MCF 10A (cell line): ENCODE data around the gene PLD5. TPM values are rescaled to one million over a fixed set of nuclear protein-coding genes. Genes with fewer than 3 reads are reported as not detected.
A peak's percentile ranks its signal among the peaks of the same experiment; 100 is the strongest.

Experiments
- BruUV-seq: library from RNA; stranded (reverse); fragments of 400-500 nt; replicated peaks from 2 replicates; lab custom pipeline; 2021; lab: Mats Ljungman, UMichigan
- CTCF ChIA-PET: fragments of 300-600 bp; sonication (Branson Sonifier 250); formaldehyde crosslinking; extraction: SDS; loops from one replicate; lab custom pipeline; 2021; ENCODE audit warnings: antibody characterized with exemption, inconsistent platforms; lab: Yijun Ruan, JAX
- POLR2A ChIA-PET: fragments of 300-600, 350-650 bp; sonication (Branson Sonifier 250); formaldehyde crosslinking; extraction: SDS; loops from one replicate; lab custom pipeline; 2020; ENCODE audit warnings: antibody characterized with exemption, inconsistent platforms; lab: Yijun Ruan, JAX
- DNase-seq: peaks from one replicate; pipeline ENCODE4 v3.0.0-alpha.2; 2018; ENCODE audit not compliant: unreplicated experiment
- H3K27ac Mint-ChIP-seq: one replicate; pipeline ENCODE4 v1.8.0; 2022; ENCODE audit warnings: mild to moderate bottlenecking, low read depth, mixed read lengths; ENCODE audit not compliant: unreplicated experiment
- H3K27me3 Mint-ChIP-seq: one replicate; pipeline ENCODE4 v1.8.0; 2022; ENCODE audit warnings: mixed read lengths; ENCODE audit not compliant: insufficient read depth, unreplicated experiment
- H3K36me3 Mint-ChIP-seq: one replicate; pipeline ENCODE4 v1.8.0; 2022; ENCODE audit warnings: mild to moderate bottlenecking, moderate library complexity, mixed read lengths; ENCODE audit not compliant: insufficient read depth, unreplicated experiment
- H3K4me1 Mint-ChIP-seq: one replicate; pipeline ENCODE4 v1.8.0; 2022; ENCODE audit warnings: mixed read lengths; ENCODE audit not compliant: insufficient read depth, unreplicated experiment
- H3K4me3 Mint-ChIP-seq: one replicate; pipeline ENCODE4 v1.8.0; 2022; ENCODE audit warnings: mild to moderate bottlenecking, moderate library complexity, mixed read lengths; ENCODE audit not compliant: unreplicated experiment
- H3K9me3 Mint-ChIP-seq: one replicate; pipeline ENCODE4 v1.8.0; 2022; ENCODE audit warnings: mixed read lengths; ENCODE audit not compliant: unreplicated experiment
- intact Hi-C: fragments of 100-400 bp; cut with micrococcal nuclease; formaldehyde crosslinking; loops from 2 replicates; pipeline ENCODE4 v1.14.1; 2022
- total RNA-seq: library from RNA; stranded (reverse); gene quantifications from 2 replicates; pipeline ENCODE4 v1.2.3, GENCODE V29; 2022
- TF ChIP-seq, protein P1 (sequence below): fragments of 200-600 bp; IDR thresholded peaks from one replicate; pipeline ENCODE4 v1.8.0; 2022; ENCODE audit warnings: antibody characterized with exemption, mild to moderate bottlenecking; ENCODE audit not compliant: unreplicated experiment

The PLD5 gene
- total RNA-seq, 1 experiment from 2014 or later = 18.3 TPM

DNA sequence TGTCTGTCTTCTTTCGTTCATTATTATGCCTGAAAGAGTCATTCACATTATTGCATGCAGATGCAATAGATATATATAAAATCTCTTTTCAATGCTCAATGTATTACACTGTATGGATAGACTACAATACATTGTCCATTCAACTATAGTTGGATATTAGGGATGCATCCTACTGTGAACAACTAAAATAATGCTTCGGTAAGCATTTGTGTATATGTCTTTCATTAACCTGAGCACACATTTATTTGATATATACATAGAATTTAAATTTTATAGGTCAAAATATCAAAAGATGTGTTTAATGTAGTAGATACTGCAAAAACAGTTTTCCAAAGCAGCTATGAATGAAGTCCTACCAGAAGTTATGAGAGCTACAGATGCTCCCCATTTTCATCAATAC lies 8.9 kb downstream of the PLD5 start:
- no peaks in the 10 kb centered on the region for H3K36me3 Mint-ChIP-seq
- CTCF ChIA-PET = interaction anchor here (0.6 to 0.7 kb wide), 3 partner anchors 18 to 67 kb away, joined by 3 to 4 read pairs (median 3); no protein-coding TSS in a partner anchor
- TF ChIP-seq, protein P1, sequence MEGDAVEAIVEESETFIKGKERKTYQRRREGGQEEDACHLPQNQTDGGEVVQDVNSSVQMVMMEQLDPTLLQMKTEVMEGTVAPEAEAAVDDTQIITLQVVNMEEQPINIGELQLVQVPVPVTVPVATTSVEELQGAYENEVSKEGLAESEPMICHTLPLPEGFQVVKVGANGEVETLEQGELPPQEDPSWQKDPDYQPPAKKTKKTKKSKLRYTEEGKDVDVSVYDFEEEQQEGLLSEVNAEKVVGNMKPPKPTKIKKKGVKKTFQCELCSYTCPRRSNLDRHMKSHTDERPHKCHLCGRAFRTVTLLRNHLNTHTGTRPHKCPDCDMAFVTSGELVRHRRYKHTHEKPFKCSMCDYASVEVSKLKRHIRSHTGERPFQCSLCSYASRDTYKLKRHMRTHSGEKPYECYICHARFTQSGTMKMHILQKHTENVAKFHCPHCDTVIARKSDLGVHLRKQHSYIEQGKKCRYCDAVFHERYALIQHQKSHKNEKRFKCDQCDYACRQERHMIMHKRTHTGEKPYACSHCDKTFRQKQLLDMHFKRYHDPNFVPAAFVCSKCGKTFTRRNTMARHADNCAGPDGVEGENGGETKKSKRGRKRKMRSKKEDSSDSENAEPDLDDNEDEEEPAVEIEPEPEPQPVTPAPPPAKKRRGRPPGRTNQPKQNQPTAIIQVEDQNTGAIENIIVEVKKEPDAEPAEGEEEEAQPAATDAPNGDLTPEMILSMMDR = no peak
- H3K4me3 Mint-ChIP-seq = no peak overlapping the region
- POLR2A ChIA-PET = no interaction called here
- H3K27ac Mint-ChIP-seq = no peak overlapping the region
- H3K4me1 Mint-ChIP-seq = no peaks in the 10 kb centered on the region
- DNase-seq = no peak
- H3K9me3 Mint-ChIP-seq = no peaks in the 10 kb centered on the region
- no peaks in the 10 kb centered on the region for H3K27me3 Mint-ChIP-seq
- BruUV-seq = no TSS peak
- intact Hi-C loops = no loop called here

DNA sequence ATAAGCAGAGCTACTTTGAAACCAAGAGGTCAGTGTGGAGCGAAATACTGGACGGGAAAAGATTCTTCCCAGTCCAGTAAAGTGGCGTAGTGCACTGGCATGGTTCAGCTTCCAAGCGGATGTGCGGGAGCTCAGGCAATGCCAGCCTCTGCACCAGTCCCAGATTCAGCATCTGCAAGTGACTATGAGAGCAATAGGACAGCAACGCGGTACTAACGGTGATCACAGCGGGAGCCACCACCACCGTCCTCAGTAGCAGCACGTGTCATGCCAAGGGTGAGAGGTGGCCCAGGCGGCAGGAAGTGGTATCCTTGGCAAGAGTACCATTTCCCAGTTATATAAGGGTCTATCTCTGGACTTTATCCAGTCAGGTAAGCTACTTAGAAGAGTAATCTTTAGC lies 17.8 kb downstream of the PLD5 start:
- TF ChIP-seq, protein P1 = no peak
- no peaks in the 10 kb centered on the region for H3K4me1 Mint-ChIP-seq
- DNase-seq = no peak
- H3K27ac Mint-ChIP-seq = no peak overlapping the region
- H3K27me3 Mint-ChIP-seq = no peaks in the 10 kb centered on the region
- intact Hi-C loops = no loop called here
- BruUV-seq = no TSS peak
- no peak overlapping the region for H3K4me3 Mint-ChIP-seq
- H3K9me3 Mint-ChIP-seq = no peaks in the 10 kb centered on the region
- H3K36me3 Mint-ChIP-seq = no peaks in the 10 kb centered on the region
- ChIA-PET CTCF (interaction anchor here (0.6 to 1.8 kb wide), 5 partner anchors 10 to 321 kb away, joined by 3 to 13 read pairs (median 4); no protein-coding TSS in a partner anchor), POLR2A (interaction anchor here (0.8 kb wide), 1 partner anchor 13 kb away, joined by 3 read pairs; no protein-coding TSS in a partner anchor)

DNA sequence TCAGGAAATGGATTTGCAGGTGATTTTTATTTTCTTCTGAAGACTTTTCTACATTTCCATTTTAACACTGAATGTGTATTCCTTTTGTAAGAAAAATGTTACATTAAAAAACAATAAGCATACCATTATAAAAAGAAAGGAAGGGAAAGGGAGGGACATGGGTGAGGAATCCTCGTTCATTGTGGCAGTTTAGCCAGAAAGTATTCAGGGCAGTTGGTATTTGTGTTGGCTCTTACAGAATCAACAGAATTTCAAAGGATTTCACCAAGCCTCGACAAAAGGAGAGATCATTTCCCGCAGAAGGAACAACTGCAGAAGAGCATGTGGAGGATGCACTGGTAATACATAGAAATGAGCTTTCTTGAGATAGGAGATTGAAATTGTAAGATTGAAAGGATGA lies 35.0 kb downstream of the PLD5 start:
- CTCF ChIA-PET = interaction anchor here (0.7 to 1.4 kb wide), 3 partner anchors 10 to 22 kb away, joined by 3 to 5 read pairs (median 3); no protein-coding TSS in a partner anchor
- no peak for DNase-seq
- Mint-ChIP-seq H3K27me3 (no peaks in the 10 kb centered on the region), H3K4me3 (no peak overlapping the region), H3K9me3 (no peaks in the 10 kb centered on the region), H3K4me1 (no peaks in the 10 kb centered on the region), H3K36me3 (no peaks in the 10 kb centered on the region), H3K27ac (no peak overlapping the region)
- BruUV-seq = TSS peak; percentile 15
- TF ChIP-seq, protein P1 = no peak
- POLR2A ChIA-PET = no interaction called here
- intact Hi-C loops = no loop called here

DNA sequence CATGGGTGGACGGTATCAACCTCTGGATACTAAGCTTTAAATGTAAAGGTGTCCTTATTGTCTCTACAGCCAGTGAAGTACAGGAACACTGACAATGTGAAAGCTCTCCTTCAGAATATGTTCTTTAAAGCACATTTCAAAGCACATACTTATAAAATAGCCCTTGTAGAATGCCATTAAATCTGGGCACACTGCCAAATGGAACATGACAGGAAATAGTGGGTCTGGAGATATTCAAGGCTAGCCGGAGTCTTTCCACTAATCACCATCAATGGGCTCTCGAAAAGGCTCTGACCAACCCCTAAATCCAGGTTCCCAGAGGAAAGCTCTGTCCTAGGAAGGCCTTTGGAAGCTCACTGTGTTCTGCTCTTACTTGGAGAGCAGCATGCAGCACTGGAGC lies 46.6 kb downstream of the PLD5 start:
- H3K4me1 Mint-ChIP-seq = no peaks in the 10 kb centered on the region
- TF ChIP-seq, protein P1 = no peak
- no peaks in the 10 kb centered on the region for H3K27me3 Mint-ChIP-seq
- H3K4me3 Mint-ChIP-seq = no peak overlapping the region
- ChIA-PET CTCF (interaction anchor here (0.8 to 2.6 kb wide), 7 partner anchors 9 to 847 kb away, joined by 3 to 20 read pairs (median 3); no protein-coding TSS in a partner anchor), POLR2A (interaction anchor here (0.5 to 1.2 kb wide), 2 partner anchors 10 to 252 kb away, joined by 3 to 4 read pairs; no protein-coding TSS in a partner anchor)
- DNase-seq = no peak
- H3K36me3 Mint-ChIP-seq = peaks cover 5% of the 10 kb centered on the region
- no peaks in the 10 kb centered on the region for H3K9me3 Mint-ChIP-seq
- no peak overlapping the region for H3K27ac Mint-ChIP-seq
- intact Hi-C loops = no loop called here
- BruUV-seq = no TSS peak
